NCI-H1417 (cell line): ENCODE results near the gene YJU2.
"Not testable (repeated sequence)": the region's sequence is repeated elsewhere in the genome, so short reads cannot be mapped to it uniquely, and the experiment has no call there.

ENCODE experiments used
- DNase-seq, 3 experiments: peaks; one replicate each; lab custom pipeline; 2025; lab: John Stamatoyannopoulos, UW

Gene YJU2

DNA sequence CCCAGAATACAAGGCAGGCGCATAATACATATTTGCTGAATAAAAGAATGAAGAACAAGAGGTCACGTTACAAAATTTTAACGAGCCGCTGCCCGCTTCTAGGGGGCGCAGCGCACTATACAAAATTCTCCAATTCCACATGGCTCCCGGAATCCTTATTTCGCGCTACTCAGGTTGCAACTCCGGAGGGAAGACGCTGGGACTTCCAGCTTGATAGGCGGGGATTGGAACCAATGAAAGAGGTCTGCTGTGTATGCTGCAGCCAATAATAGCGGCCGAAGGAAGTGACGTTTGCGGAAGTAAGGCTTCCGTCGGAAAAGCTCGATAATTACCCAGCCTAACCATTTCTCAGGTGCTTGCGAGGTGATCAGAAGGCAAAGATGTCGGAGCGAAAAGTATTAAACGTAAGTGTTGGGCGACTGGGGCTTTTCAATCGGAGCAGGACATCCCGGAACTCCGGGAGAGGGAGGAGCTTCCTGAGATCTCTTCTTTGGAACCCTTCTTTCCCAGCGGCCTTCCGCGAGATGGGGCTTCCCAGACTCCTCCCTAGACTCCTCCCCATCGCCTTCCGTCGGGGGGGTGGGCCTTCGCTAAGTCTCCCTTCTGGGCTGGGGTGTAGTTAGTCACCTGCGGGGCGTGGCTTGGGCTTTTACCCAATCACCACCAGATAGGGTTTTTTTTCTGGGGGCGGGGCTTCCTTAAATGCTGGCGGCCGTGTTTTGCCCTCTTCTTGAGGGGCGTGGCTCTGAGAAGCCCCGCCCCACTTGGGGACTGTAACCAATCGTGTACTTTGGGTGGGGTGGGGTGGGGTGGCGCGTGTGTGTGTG, at the start of gene YJU2:
YJU2 (plus strand) TSS at position 314 of the 827 bp plus-strand sequence; CDS start at position 381, 67 bp downstream.
- DNase-seq: peak; percentile 100

DNA sequence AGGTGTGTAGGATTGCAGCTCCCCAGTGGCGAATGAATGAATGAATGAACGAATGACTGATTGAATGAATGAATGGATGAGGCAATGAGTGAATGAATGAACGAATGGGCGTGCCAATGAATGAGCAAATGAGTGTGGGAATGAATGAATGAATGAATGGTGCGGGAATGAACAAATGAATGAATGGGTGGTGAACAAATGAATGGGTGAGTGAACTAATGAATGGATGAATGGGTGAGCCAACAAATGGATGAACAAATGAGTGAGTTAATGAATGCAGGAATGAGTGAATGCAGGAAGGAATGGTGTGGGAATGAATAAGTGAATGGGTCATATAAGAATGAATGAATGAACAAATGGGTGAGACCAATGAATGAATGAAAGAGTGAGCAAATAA, 49.7 kb upstream of the YJU2 start:
- DNase-seq: no peak

DNA sequence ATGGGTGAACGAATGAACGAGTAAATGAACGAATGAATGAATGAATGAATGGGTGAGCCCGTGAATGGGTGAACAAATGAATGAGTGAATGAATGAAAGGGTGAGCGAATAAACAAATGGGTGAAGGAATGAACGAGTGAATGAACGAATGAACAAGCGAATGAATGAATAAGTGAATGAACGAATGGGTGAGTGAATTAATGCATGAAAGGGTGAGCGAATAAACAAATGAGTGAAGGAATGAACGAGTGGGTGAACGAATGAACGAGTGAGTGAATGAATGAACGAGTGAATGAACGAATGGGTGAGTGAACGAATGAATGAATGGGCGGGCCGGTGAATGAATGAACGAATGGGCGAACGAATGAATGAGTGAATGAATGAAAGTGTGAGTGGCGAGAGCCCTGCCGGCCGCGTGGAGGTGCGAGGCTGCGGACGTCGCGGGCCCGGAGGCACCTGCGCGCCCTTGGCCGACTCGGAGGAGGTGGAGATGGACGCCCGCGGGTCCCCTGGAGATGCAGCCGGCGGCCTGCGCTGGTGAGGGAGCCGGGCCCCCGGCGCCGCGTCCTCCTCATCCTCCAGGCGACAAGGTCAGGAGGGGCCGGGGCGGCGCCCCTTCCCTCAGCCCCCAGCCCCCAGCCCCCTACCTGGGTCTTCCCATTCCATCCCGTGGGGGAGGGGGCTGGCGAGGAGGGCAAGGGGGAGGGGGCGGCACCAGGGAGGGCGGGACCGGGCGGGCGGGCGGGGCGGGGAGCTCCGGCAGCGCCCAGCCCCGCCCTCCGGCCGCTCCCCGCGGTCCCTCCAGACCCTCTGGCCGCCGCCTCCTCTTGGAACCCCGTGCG, 49.0 kb upstream of the YJU2 start:
- DNase-seq: peak in 2 of 3 experiments; percentile 71 to 73

DNA sequence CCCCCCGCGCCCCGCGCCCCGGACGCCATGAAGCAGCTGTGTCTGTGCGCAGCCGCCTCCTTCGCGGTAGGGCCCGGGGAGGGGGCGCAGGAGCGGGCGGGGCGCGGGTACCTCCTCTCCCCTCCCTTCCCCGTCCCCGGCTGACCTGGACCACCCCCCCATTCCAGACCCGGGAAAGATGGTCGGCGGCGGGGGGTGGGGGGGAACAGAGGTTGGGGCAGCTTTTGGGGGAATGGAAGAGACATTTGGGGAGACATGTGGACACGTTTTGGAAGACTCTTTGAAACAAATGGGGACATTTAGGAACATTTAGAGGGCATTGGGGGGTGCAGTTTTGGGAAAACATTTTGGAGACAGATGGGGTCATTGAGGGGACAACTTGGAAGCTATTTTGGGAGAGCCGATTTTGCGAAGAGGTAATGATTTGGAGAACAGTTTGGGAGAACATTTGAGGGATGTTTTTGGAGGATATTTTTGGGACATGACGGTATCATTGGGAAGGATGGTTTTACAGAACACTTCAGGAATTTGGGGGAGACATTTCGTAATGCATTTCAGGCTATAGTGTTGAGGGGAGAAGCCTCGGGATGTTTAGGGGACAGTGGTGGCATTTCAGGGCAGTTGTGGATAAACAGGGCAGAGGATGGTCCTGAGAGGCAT, 48.3 kb upstream of the YJU2 start:
- DNase-seq: no peak

DNA sequence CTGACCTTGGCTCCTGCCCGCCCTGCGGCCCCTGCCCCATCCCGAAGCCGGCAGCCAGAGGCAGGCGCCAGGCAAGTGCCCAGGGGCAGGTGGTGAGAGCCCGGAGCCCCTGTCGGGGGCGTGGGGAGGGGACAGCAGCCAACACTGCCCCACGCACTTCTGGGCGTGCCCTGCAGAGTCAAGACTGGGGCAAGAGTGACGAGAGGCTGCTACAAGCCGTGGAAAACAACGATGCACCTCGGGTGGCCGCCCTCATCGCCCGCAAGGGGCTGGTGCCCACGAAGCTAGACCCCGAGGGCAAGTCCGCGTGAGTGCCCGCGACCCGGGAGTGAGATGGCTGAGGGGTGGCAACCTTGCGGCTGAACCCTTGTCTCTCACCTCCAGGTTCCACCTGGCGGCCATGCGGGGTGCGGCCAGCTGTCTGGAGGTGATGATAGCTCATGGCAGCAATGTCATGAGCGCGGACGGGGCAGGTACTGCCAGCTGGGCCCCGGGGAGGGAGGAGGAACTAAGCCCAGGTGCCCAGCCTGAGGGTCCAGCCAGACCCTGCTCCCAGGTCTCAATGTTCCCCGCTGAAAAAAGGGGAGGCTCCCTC, 47.1 kb upstream of the YJU2 start:
- peak in 2 of 3 experiments; percentile 64 to 69 for DNase-seq

DNA sequence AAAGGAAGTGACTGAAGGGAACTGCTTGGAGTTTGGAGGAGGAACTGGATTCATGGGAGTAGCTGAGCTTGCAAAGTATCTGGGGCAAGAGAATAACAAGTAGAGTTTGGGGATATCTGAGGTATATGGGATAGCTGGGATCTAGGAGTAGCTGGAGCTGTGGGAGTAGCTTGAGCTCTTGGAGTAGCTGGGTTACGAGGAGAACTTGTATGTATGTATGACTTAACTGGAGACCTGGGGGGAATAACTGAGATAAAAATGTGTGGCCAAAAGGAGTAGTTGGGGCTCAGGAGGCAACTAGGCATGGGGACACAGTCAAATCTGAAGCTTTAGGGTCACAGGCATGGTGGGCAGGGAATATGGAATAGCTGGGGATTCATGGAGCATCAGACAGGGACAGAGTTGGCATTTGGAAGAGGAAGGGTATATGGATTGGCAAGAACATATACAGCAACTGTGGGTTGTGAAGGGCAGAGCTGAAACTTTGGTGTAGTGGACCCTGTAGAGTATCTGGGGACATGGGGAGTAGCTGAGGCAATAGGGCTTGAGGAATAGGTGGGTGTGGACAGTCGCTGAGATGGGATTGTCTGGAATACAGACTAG, 45.8 kb upstream of the YJU2 start:
- DNase-seq: no peak

DNA sequence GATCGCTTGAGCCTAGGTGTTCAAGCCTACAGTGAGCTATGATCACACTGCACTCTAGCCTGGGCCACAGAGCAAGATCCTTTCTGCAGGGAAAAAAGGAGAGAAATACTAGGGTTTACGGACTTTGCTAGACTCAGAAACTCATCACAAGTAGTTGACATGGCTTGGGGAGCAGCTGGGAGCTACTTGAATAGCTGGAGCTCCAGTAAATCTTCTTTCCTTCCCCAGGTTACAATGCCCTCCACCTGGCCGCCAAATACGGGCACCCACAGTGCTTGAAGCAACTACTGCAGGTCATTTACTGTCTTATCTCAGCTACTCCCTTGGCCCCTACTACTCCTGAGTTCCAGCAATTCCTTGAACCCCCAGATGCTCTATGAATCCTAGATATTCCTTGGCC, 45.1 kb upstream of the YJU2 start:
- no peak for DNase-seq

DNA sequence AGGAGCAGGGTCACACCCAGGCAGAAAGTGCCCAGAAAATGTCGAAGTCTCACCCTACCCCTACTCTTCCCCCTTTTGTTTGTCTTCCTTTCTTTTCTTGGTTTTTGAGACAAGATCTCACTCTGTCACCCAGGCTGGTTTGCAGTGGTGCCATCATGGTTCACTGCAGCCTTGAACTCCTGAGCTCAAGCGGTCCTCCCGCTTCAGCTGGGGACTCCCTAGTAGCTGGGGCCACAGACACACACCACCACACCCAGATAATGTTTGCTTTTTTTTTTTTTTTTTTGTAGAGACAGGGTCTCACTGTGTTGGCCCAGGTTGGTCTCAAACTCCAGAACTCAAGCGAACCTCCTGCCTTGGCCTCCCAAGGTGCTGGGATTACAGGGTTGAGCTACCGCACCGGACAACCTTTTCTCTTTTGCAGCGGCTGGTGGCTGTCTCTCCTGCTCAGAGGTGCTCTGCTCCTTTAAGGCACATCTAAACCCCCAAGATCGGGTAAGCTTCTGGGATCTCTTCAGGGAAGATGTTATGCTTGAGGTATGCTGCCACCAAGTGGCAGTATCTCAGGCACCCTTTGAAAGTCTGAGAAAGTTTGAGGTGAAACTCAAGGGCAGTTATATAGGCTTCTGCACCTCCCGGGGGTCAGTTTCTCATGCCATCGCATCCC, 39.9 kb upstream of the YJU2 start:
- peak; percentile 11 to 30 (median 16) for DNase-seq

DNA sequence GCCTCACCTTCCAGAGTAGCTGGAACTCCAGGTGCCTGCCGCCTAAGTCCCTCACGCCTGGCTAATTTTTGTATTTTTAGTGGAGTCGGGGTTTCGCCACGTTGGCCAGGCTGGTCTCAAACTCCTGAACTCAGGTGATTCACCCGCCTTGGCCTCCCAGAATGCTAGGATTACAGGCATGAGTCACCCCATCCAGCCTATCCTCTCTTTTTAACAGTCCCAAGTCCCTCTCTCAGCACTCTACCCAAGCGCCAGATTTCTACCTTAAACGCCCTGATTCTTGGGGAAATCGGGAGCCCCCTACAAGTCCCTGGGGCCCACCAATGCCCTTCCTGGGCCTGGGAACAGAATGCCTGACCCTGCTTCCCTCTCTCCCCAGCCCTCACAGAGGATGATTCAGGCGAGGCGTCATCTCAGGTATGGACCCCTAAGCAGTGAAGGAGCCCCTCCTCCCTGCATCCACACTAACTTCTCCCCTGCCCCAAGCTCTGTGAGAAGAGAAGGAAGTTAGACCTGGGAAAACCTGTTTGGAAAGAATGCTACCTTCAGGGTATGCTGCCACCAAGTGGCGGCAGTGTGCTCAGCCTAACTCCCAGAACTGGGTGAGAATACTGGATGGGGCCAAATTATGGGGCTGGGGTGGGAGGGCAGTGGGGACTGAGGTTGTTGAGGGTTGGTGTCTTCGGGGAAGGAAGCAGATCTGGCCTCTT, 38.3 kb upstream of the YJU2 start:
- peak in 2 of 3 experiments; percentile 35 to 48 for DNase-seq

DNA sequence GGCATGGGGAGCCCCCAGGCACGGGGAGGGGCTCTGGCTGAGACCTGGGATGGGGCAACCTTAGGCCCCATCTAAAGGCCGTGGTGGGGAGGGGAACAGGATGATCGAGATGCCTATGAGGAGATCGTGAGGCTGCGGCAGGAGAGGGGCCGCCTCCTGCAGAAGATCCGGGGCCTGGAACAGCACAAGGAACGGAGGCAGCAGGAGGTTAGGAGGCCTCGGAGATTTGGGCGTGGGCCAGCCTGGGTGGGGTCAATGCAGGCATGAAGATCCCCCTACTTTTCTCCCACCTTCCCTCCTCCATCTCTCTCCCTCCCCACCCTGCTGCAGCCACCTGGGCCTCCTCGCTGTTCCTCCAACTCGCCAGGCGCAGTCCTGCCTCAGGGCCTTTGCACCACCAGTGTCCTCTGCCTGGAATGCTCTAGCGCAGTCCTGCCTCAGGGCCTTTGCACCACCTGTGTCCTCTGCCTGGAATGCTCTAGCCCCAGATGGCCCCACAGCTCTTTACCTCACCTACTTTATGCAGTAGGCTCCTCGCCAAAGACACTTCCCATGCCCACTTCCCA, 36.6 kb upstream of the YJU2 start:
- no peak for DNase-seq

DNA sequence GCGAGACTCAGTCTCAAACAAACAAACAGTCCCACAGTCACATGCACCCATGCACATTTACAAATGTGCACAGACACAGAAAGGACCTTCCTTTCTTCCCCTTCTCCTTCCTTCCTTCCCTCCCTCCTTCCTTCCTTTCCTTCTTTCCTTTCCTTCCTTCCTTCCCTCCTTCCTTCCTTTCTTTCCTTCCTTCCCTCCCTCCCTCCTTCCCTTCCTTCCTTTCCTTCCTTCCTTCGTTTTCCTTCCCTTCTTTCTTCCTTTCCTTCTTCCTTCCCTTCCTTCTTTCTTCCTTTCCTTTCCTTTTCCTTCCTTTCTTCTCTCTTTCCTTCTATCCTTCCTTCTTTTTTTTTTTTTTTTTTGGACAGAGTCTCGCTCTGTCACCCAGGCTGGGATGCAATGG, 33.8 kb upstream of the YJU2 start:
- no peak for DNase-seq

DNA sequence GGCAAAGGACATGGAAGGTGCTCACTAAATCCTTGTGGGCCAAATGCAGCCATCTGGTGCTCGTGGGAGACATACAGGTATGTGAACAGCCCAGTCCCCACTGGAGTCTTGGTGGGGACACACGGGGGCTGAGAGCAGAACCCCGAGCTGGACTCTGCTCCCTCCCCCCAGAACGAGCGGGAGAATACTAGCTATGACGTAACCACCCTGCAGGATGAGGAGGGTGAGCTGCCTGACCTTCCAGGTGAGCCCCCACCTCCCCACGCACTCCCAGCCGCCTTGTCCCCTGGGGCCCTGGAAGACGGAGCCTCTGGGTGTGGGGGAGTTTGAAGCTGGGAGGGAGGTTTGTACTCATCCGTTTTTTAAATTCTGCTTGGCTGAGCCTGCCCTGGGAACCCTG, 31.1 kb upstream of the YJU2 start:
- DNase-seq: no peak

DNA sequence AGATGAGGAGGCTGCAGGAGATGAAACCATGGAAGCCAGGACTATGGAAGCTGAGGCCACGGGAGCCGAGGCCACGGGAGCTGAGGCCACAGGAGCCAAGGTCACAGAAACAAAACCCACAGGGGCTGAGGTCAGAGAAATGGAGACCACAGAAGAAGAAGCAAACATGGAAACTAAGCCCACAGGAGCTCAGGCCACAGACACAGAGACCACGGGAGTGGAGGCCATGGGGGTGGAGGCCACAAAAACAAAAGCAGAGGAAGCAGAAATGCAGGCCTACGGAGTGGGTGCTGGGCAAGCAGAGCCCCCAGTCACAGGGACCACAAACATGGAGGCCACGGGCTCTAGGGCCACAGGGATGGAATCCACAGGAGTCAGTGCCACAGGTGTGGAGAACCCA, 30.0 kb upstream of the YJU2 start:
- no peak for DNase-seq

DNA sequence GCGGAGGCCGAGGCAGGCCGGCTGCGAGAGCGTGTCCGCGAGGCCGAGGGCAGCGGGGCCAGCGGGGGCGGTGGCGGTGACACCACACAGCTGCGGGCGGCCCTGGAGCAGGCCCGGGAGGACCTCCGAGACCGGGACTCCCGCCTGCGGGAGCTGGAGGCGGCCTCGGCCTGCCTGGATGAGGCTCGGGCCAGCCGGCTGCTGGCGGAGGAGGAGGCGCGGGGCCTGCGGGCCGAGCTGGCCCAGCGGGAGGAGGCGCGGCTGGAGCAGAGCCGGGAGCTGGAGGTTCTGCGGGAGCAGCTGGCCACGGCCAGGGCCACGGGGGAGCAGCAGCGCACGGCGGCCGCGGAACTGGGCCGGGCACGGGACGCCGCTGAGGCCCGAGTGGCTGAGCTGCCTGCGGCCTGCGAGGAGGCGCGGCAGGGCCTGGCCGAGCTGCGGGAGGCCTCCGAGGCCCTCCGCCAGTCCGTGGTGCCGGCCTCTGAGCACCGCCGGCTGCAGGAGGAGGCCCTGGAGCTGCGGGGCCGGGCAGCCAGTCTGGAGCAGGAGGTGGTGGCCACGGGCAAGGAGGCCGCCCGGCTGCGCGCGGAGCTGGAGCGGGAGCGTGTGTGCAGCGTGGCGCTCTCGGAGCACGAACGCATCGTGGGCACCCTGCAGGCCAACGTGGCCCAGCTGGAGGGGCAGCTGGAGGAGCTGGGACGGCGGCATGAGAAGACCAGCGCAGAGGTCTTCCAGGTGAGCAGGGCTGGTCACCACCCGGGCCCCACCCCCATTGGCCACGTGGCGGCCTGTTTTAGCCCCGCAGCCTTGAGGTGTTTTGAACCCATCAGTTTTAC, 29.2 kb upstream of the YJU2 start:
- DNase-seq: no peak

DNA sequence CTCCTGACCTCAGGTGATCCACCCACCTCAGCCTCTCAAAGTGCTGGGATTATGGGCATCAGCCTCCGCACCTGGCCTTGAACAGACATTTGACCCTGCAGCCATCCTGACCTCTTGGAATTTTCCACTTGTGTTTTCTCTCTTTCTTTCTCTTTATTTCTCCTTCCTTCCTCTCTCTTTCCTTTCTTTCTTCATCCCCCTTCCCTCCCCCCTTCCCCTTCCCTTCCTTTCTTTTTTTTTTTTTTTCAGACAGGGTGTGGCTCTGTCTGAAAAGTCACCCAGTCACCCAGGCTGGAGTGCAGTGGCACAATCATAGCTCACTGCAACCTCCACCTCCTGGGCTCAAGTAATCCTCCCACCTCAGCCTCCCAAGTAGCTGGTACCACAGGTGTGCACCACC, 28.4 kb upstream of the YJU2 start:
- DNase-seq: not testable (repeated sequence)

DNA sequence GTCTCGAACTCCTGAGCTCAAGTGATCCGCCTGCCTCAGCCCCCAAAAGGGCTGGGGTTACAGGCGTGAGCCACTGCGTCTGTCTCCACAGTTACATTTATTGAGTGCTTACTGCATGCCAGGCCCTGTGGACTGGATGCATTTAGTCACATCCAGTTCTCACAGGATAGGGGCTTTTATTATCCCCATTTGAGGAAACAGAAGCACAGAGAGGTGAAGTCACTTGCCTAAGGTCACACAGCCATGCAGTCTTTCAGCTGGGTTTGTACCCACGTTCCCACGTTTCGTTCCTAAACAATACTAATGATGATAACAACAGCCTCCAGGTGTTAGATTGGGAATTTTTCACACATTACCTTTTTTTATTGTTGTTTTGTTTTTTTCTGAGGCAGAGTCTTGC, 26.7 kb upstream of the YJU2 start:
- DNase-seq: no peak

DNA sequence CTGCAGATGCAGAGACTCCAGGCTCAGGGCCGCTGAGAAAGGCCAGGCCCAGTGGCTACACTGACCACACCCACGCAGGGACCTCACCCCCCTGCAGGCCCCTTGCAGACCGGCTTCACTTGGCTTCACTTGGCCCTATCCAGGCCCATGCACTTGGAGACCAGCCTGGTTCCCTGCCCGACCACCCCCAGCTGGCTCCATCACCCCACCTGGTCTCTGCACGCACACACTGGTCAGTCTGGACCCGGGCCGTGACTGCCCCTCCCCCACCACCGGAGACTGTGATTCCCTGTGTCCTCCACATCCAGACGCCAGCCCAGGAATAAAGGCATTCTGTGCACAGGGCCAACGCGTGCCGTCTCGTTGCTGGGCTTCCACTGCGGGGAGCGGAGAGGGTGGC, 22.4 kb upstream of the YJU2 start:
- no peak for DNase-seq

DNA sequence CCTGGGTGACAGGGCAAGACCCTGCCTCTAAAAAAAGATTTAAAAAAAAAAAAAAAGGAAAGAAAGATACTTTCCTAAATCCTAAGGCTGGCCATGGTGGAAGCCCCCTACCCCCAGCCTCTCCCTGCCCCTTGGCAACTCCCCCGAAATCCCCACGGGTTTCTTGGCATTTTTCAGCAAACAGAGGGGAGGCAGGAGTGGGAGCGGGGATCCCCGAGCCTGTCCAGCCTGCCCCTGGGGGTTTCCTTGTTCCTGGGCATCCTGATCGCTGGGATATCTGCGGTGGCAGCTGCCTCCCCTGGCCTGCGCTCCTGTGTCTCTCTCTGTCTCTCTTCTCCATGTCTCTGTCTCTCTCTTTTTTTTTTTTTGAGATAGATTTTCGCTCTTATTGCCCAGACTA, 21.0 kb upstream of the YJU2 start:
- no peak for DNase-seq

DNA sequence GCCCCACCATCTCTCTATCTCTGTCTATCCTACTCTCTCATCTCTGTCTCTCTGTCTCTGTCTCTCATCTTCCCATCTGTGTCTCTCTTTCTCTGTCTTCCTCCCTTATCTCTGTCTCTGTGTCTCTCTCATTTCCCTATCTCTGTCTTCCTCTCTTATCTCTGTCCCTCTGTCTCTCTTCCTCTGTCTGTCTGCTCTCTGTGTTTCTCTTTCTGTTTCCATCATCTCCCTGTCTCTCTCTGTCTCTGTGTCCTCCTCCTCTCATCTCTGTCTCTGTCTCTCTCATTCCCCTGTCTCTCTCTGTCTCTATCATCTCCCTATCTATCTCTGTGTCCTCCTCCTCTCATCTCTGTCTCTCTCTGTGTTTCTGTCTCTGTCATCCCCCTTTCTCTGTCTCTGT, 19.1 kb upstream of the YJU2 start:
- DNase-seq: no peak
